IMR-90 (cell line): ENCODE data around the gene GAS2L2. TPM values are rescaled to one million over a fixed set of nuclear protein-coding genes. Genes with fewer than 3 reads are reported as not detected.

ENCODE experiments used
- ATAC-seq: fragments of 200-7000 bp; cut with Tn5 transposase; 2 replicates; pipeline ENCODE4 v1.9.1; 2020; ENCODE audit warnings: low read depth, mild to moderate bottlenecking, moderate library complexity
- BruUV-seq: library from RNA; stranded (reverse); fragments of 400-500 nt; replicated peaks from 2 replicates; lab custom pipeline; 2021; lab: Mats Ljungman, UMichigan
- CTCF ChIA-PET: fragments of 300-600 bp; formaldehyde crosslinking; extraction: SDS; loops from one replicate; lab custom pipeline; 2021; ENCODE audit warnings: antibody characterized with exemption; lab: Yijun Ruan, JAX
- POLR2A ChIA-PET: fragments of 300-600 bp; sonication (Branson Sonifier 250); formaldehyde crosslinking; loops from one replicate; lab custom pipeline; 2022; ENCODE audit warnings: antibody characterized with exemption; ENCODE audit not compliant: unreplicated experiment; lab: Charles Lee
- DNase-seq: peaks from one replicate; pipeline ENCODE4 v3.0.0; 2013
- H2AFZ ChIP-seq: replicated peaks from 2 replicates; pipeline ENCODE3; 2013; ENCODE audit warnings: low read length, mild to moderate bottlenecking; ENCODE audit not compliant: poor library complexity
- H2AK5ac ChIP-seq: 2 replicates; pipeline ENCODE4 v1.6.1; 2013; ENCODE audit warnings: low read depth, low read length, inconsistent platforms
- H2AK9ac ChIP-seq: replicated peaks from 2 replicates; pipeline ENCODE3; 2013; ENCODE audit warnings: mild to moderate bottlenecking, low read depth, low read length, moderate library complexity; ENCODE audit not compliant: poor library complexity
- H2BK120ac ChIP-seq: 2 replicates; pipeline ENCODE4 v1.6.1; 2013; ENCODE audit warnings: low read depth, low read length, inconsistent platforms
- H2BK15ac ChIP-seq: 3 replicates; pipeline ENCODE4 v1.6.1; 2013; ENCODE audit warnings: low read depth, low read length, inconsistent platforms
- H2BK20ac ChIP-seq: 2 replicates; pipeline ENCODE4 v1.6.1; 2013; ENCODE audit warnings: low read depth, mild to moderate bottlenecking, inconsistent platforms, low read length, moderate library complexity
- H2BK5ac ChIP-seq: 2 replicates; pipeline ENCODE4 v1.6.1; 2013; ENCODE audit warnings: mild to moderate bottlenecking, low read depth, low read length, inconsistent platforms; ENCODE audit not compliant: poor library complexity, severe bottlenecking
- H3K14ac ChIP-seq: replicated peaks from 2 replicates; pipeline ENCODE4 v1.6.1; 2013; ENCODE audit warnings: low read depth, low read length, inconsistent platforms
- H3K18ac ChIP-seq: 2 replicates; pipeline ENCODE4 v1.6.1; 2013; ENCODE audit warnings: low read depth, low read length, control low read depth
- H3K23ac ChIP-seq: 2 replicates; pipeline ENCODE4 v1.6.1; 2013; ENCODE audit warnings: low read depth, low read length, inconsistent platforms
- H3K27ac ChIP-seq: 2 replicates; pipeline ENCODE4 v1.5.1; 2013; ENCODE audit warnings: mild to moderate bottlenecking, control low read depth, low read length; ENCODE audit not compliant: insufficient read depth
- H3K27me3 ChIP-seq: 2 replicates; pipeline ENCODE4 v1.6.1; 2013; ENCODE audit warnings: low read length; ENCODE audit not compliant: control insufficient read depth, insufficient read depth
- H3K36me3 ChIP-seq: 2 replicates; pipeline ENCODE4 v1.6.1; 2013; ENCODE audit warnings: low read length, mixed read lengths; ENCODE audit not compliant: control insufficient read depth, insufficient read depth
- H3K4ac ChIP-seq: 2 replicates; pipeline ENCODE4 v1.6.1; 2013; ENCODE audit warnings: low read depth, low read length, inconsistent platforms
- H3K4me1 ChIP-seq: 2 replicates; pipeline ENCODE4 v1.6.1; 2013; ENCODE audit warnings: low read length, mixed read lengths; ENCODE audit not compliant: control insufficient read depth, insufficient read depth
- H3K4me2 ChIP-seq: 2 replicates; pipeline ENCODE4 v1.6.1; 2013; ENCODE audit warnings: low read depth, mild to moderate bottlenecking, control low read depth, low read length, moderate library complexity
- H3K4me3 ChIP-seq: 2 replicates; pipeline ENCODE4 v1.5.1; 2013; ENCODE audit warnings: low read depth, mild to moderate bottlenecking, control low read depth, low read length, moderate library complexity; ENCODE audit not compliant: insufficient read depth
- H3K56ac ChIP-seq: 2 replicates; pipeline ENCODE4 v1.6.1; 2013; ENCODE audit warnings: low read length, inconsistent platforms; ENCODE audit not compliant: insufficient read depth; ENCODE audit errors: extremely low read depth
- H3K79me1 ChIP-seq, 2 experiments: 2 replicates each; pipeline ENCODE4 v1.6.1; 2013; ENCODE audit warnings: low read length in 2 of 2, inconsistent platforms in 1 of 2, low read depth in 1 of 2
- H3K9ac ChIP-seq: 2 replicates; pipeline ENCODE4 v1.6.1; 2013; ENCODE audit warnings: low read depth, low read length, control low read depth
- H3K9me1 ChIP-seq: 2 replicates; pipeline ENCODE4 v1.6.1; 2013; ENCODE audit warnings: low read length, inconsistent platforms; ENCODE audit not compliant: insufficient read depth
- H3K9me3 ChIP-seq: 2 replicates; pipeline ENCODE4 v1.6.1; 2013; ENCODE audit warnings: low read length; ENCODE audit not compliant: control insufficient read depth, insufficient read depth
- H4K20me1 ChIP-seq: 2 replicates; pipeline ENCODE4 v1.6.1; 2013; ENCODE audit warnings: low read length, inconsistent platforms; ENCODE audit not compliant: insufficient read depth
- H4K5ac ChIP-seq: 2 replicates; pipeline ENCODE4 v1.6.1; 2013; ENCODE audit warnings: mild to moderate bottlenecking, low read depth, low read length, control low read depth
- H4K8ac ChIP-seq, 2 experiments: 2 replicates each; pipeline ENCODE4 v1.6.1; 2013; ENCODE audit warnings: low read depth in 2 of 2, low read length in 2 of 2, control low read depth in 1 of 2, inconsistent platforms in 1 of 2
- H4K91ac ChIP-seq: 2 replicates; pipeline ENCODE4 v1.6.1; 2013; ENCODE audit warnings: low read depth, low read length, inconsistent platforms; ENCODE audit not compliant: insufficient read depth
- BHLHE40 ChIP-seq: fragments of 150-350 bp; IDR thresholded peaks from 2 replicates; pipeline ENCODE4 v1.6.1; 2016; ENCODE audit warnings: mild to moderate bottlenecking, low read depth, low read length
- CEBPB ChIP-seq: IDR thresholded peaks from 2 replicates; pipeline ENCODE4 v1.6.1; 2012; ENCODE audit warnings: low read depth, low read length, improper control_type of control experiment
- CHD1 ChIP-seq: IDR thresholded peaks from 2 replicates; pipeline ENCODE4 v1.6.1; 2012; ENCODE audit warnings: low read depth, low read length, improper control_type of control experiment
- CTCF ChIP-seq: conservative IDR thresholded peaks from 2 replicates; pipeline ENCODE4 v1.5.1; 2012; ENCODE audit warnings: mild to moderate bottlenecking, low read depth, low read length, improper control_type of control experiment
- FOS ChIP-seq: fragments of 150-350 bp; IDR thresholded peaks from 2 replicates; pipeline ENCODE4 v1.6.1; 2016; ENCODE audit warnings: low read depth, low read length
- MAFK ChIP-seq: IDR thresholded peaks from 2 replicates; pipeline ENCODE4 v1.6.1; 2012; ENCODE audit warnings: low read depth, low read length, improper control_type of control experiment
- MAZ ChIP-seq: IDR thresholded peaks from 2 replicates; pipeline ENCODE4 v1.6.1; 2012; ENCODE audit warnings: low read depth, mild to moderate bottlenecking, low read length, improper control_type of control experiment, moderate library complexity, borderline replicate concordance
- NFE2L2 ChIP-seq: fragments of 150-350 bp; IDR thresholded peaks from 2 replicates; pipeline ENCODE4 v1.6.1; 2016; ENCODE audit warnings: low read depth, mild to moderate bottlenecking, low read length
- POLR2A ChIP-seq: IDR thresholded peaks from 2 replicates; pipeline ENCODE4 v1.6.1; 2012; ENCODE audit warnings: mild to moderate bottlenecking, low read depth, low read length
- RFX5 ChIP-seq: IDR thresholded peaks from 2 replicates; pipeline ENCODE4 v1.8.0; 2012; ENCODE audit warnings: low read depth, mild to moderate bottlenecking, low read length, moderate library complexity
- SMC3 ChIP-seq: fragments of 150-350 bp; IDR thresholded peaks from 2 replicates; pipeline ENCODE4 v1.6.1; 2016; ENCODE audit warnings: low read depth, mild to moderate bottlenecking, antibody characterized with exemption, low read length, moderate library complexity
- WGBS, 2 experiments: methylation state at CpG; one replicate each; pipeline versions ENCODE4 v1.1.5 to v1.1.7; 2013; ENCODE audit warnings: missing lambda C conversion rate in 2 of 2; ENCODE audit not compliant: insufficient read length in 1 of 2; ENCODE audit errors: extremely low coverage in 2 of 2; 5-methylcytosine and 5-hydroxymethylcytosine counted together
- dilution Hi-C: fragments of 300-500 bp; cut with HindIII; formaldehyde crosslinking; loops from one replicate; pipeline ENCODE4 v1.14.3; 2018; ENCODE audit warnings: low sequenced_read_pairs; ENCODE audit not compliant: unreplicated experiment
- in situ Hi-C: fragments of 300-500 bp; cut with MboI; formaldehyde crosslinking; loops from 3 replicates; pipeline ENCODE4 v1.14.3; 2019; ENCODE audit warnings: low sequenced_read_pairs, inconsistent platforms, mixed read lengths
- intact Hi-C: fragments of 100-400 bp; cut with micrococcal nuclease; formaldehyde crosslinking; loops from 2 replicates; pipeline ENCODE4 v1.10.0; 2022
- polyA plus RNA-seq, 3 experiments: library from polyadenylated mRNA; depleted of rRNA; stranded (reverse); fragments of >200 nt; gene quantifications; 2 replicates each; pipeline ENCODE4 v1.2.3, GENCODE V29; 2012; ENCODE audit warnings: low replicate concordance in 1 of 3
- total RNA-seq: library from RNA; depleted of rRNA; stranded (reverse); fragments of >200 nt; gene quantifications from 2 replicates; pipeline ENCODE4 v1.2.3, GENCODE V29; 2012
- TF ChIP-seq, protein P1 (sequence below): fragments of 150-350 bp; IDR thresholded peaks from 2 replicates; pipeline ENCODE4 v1.6.1; 2017; ENCODE audit warnings: mild to moderate bottlenecking, antibody characterized with exemption, low read length, low read depth
- TF ChIP-seq, protein P2 (sequence below): fragments of 150-350 bp; IDR thresholded peaks from 2 replicates; pipeline ENCODE4 v1.6.1; 2016; ENCODE audit warnings: low read depth, mild to moderate bottlenecking, low read length, moderate library complexity, borderline replicate concordance

Gene GAS2L2
- total and polyA plus RNA-seq, 2 of the 4 experiments (the other 2 are of a cell fraction): 0.02 TPM; not detected in 1

DNA sequence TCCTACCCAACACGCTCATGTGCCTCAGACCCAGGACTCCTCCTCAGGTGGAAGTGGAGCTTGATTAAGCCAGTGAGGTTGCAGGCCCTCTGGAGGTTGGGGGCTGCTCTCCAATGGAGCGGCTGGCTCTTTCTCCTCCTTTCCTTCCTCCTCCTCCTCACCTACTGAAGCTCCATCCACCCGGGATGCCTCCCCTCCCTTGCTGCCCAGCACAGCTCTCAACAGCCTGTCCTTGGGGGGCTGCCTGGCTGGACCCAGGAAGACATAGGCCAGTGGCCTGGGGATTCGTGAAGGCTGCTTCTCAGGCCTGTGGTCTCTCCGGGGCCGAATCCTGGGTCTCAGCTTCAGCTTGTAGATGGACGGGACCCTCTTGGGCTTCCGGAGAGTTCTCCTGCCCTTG is 8.2 kb downstream of the GAS2L2 start:
- Histone ChIP-seq H3K9me1 (peaks cover 2% of the 10 kb centered on the region; the same call in 1 of the 2 replicates), H4K20me1 (peaks cover 12% of the 10 kb centered on the region), H4K8ac (no peak overlapping the region), H3K36me3 (no peaks in the 10 kb centered on the region), H4K91ac (no peak overlapping the region), H2AK5ac (no peak overlapping the region), H3K79me1 (no peaks in the 10 kb centered on the region), H4K5ac (no peak overlapping the region), H2BK120ac (no peak overlapping the region), H3K56ac (no peak overlapping the region), H3K4me1 (peaks cover 3% of the 10 kb centered on the region; the same call in 1 of the 2 replicates), H3K4me3 (no peak overlapping the region), H3K14ac (no peak overlapping the region), H2BK15ac (no peak overlapping the region), H2AFZ (no peak overlapping the region), H3K9ac (no peak overlapping the region), H3K4ac (no peak overlapping the region), H3K9me3 (no peaks in the 10 kb centered on the region), H3K4me2 (no peak overlapping the region), H3K18ac (no peak overlapping the region), H3K27me3 (peaks cover 51% of the 10 kb centered on the region), H2AK9ac (no peak overlapping the region), H3K23ac (no peak overlapping the region), H2BK20ac (no peak overlapping the region), H2BK5ac (no peak overlapping the region), H3K27ac (no peak overlapping the region)
- TF ChIP-seq, protein P1, sequence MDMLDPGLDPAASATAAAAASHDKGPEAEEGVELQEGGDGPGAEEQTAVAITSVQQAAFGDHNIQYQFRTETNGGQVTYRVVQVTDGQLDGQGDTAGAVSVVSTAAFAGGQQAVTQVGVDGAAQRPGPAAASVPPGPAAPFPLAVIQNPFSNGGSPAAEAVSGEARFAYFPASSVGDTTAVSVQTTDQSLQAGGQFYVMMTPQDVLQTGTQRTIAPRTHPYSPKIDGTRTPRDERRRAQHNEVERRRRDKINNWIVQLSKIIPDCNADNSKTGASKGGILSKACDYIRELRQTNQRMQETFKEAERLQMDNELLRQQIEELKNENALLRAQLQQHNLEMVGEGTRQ: no peak
- no peak for TF ChIP-seq CHD1
- TF ChIP-seq POLR2A: no peak
- no peak for TF ChIP-seq SMC3
- TF ChIP-seq MAFK: no peak
- TF ChIP-seq, protein P2, sequence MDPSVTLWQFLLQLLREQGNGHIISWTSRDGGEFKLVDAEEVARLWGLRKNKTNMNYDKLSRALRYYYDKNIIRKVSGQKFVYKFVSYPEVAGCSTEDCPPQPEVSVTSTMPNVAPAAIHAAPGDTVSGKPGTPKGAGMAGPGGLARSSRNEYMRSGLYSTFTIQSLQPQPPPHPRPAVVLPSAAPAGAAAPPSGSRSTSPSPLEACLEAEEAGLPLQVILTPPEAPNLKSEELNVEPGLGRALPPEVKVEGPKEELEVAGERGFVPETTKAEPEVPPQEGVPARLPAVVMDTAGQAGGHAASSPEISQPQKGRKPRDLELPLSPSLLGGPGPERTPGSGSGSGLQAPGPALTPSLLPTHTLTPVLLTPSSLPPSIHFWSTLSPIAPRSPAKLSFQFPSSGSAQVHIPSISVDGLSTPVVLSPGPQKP: no peak
- no peak for TF ChIP-seq RFX5
- TF ChIP-seq FOS: no peak
- no peak for TF ChIP-seq NFE2L2
- TF ChIP-seq CTCF: no peak
- TF ChIP-seq BHLHE40: no peak
- TF ChIP-seq CEBPB: no peak
- no peak for TF ChIP-seq MAZ
- ATAC-seq (no peak), DNase-seq (no peak)
- in situ Hi-C loops (loop anchor here (25.0 kb wide), 1 partner anchor 383 kb away; the partner anchor contains the start of gene SLFN11), intact Hi-C loops (loop anchor here (10.0 kb wide), 2 partner anchors 310 to 500 kb away; partner anchors contain the start of genes SLFN12 and SLFN5), dilution Hi-C loops (no loop called here)
- POLR2A ChIA-PET: no interaction called here
- CTCF ChIA-PET: no interaction called here
- WGBS, 2 experiments: 73% methylated on average over 3 of the region's 8 CpGs; no CpG with 5 or more reads in 1 of the 2 experiments
- no TSS peak for BruUV-seq
